A549 (cell line): Measurements from ENCODE around the gene ADD3. TPM values are rescaled to one million over a fixed set of nuclear protein-coding genes. Genes with fewer than 3 reads are reported as not detected.

Experiments used
- ATAC-seq, 2 experiments: fragments of 200-7000 bp in 1 of 2; fragments of >200 bp in 1 of 2; cut with Nextera tagmentation in 1 of 2; cut with Tn5 transposase in 1 of 2; 3 replicates each; pipeline versions ENCODE4 v1.8.0 to v1.9.1; 2018 to 2020; ENCODE audit warnings: mild to moderate bottlenecking in 1 of 2, moderate library complexity in 1 of 2
- CTCF ChIA-PET: fragments of 300-600 bp; sonication (Branson Sonifier 250); formaldehyde crosslinking; extraction: SDS; loops from one replicate; lab custom pipeline; 2021; ENCODE audit warnings: antibody characterized with exemption, inconsistent platforms; lab: Yijun Ruan, JAX
- POLR2A ChIA-PET: fragments of 350-600 bp; formaldehyde crosslinking; extraction: SDS; loops from one replicate; lab custom pipeline; 2021; ENCODE audit warnings: antibody characterized with exemption, inconsistent platforms; lab: Yijun Ruan, JAX
- DNase-seq, 2 experiments: peaks; one replicate each; pipeline versions ENCODE4 v3.0.0 to v3.0.0-alpha.2; 2011 to 2016; ENCODE audit warnings: low read depth in 1 of 2, low spot score in 1 of 2
- FAIRE-seq: peaks from 2 replicates; lab custom pipeline; 2011; peaks lifted over from hg19 to GRCh38; lab: Jason Lieb, UNC
- H3K27ac ChIP-seq, 2 experiments: fragments of >200 bp; sonication (Bioruptor Twin); formaldehyde crosslinking; 3 replicates each; pipeline ENCODE4 v1.5.1; 2016 to 2017
- H3K4me1 ChIP-seq: fragments of >200 bp; sonication (Bioruptor Twin); formaldehyde crosslinking; 3 replicates; pipeline ENCODE4 v1.6.1; 2016
- H3K4me2 ChIP-seq: fragments of >200 bp; sonication (Bioruptor Twin); formaldehyde crosslinking; 3 replicates; pipeline ENCODE4 v1.6.1; 2016
- H3K4me3 ChIP-seq: fragments of >200 bp; sonication (Bioruptor Twin); formaldehyde crosslinking; 3 replicates; pipeline ENCODE4 v1.5.1; 2016
- H3K9me3 ChIP-seq: fragments of >200 bp; sonication (Bioruptor Twin); formaldehyde crosslinking; 3 replicates; pipeline ENCODE4 v1.6.1; 2016
- CBX2 ChIP-seq: fragments of 200-600 bp; sonication (generic); IDR thresholded peaks from 2 replicates; pipeline ENCODE4 v1.6.1; 2016; ENCODE audit warnings: low read depth, mild to moderate bottlenecking, borderline replicate concordance
- CBX8 ChIP-seq: fragments of 200-600 bp; sonication (generic); IDR thresholded peaks from 2 replicates; pipeline ENCODE4 v1.6.1; 2016
- CHD2 ChIP-seq: fragments of 150-350 bp; IDR thresholded peaks from 2 replicates; pipeline ENCODE4 v1.6.1; 2014; ENCODE audit warnings: low read length; ENCODE audit not compliant: partially characterized antibody
- CHD4 ChIP-seq: fragments of 200-600 bp; sonication (generic); IDR thresholded peaks from 2 replicates; pipeline ENCODE4 v1.6.1; 2016; ENCODE audit warnings: antibody characterized with exemption, mild to moderate bottlenecking, borderline replicate concordance
- EHMT2 ChIP-seq: fragments of 200-600 bp; sonication (generic); IDR thresholded peaks from 2 replicates; pipeline ENCODE4 v1.6.1; 2016; ENCODE audit warnings: antibody characterized with exemption, low read depth, mild to moderate bottlenecking, moderate library complexity
- ESRRA ChIP-seq: fragments of 150-350 bp; IDR thresholded peaks from 2 replicates; pipeline ENCODE4 v1.6.1; 2014; ENCODE audit warnings: mild to moderate bottlenecking, low read length, borderline replicate concordance
- GATA3 ChIP-seq: IDR thresholded peaks from 2 replicates; pipeline ENCODE4 v1.6.1; 2012; ENCODE audit warnings: borderline replicate concordance
- HDAC2 ChIP-seq: fragments of 200-600 bp; sonication (generic); IDR thresholded peaks from 2 replicates; pipeline ENCODE4 v1.6.1; 2016
- HEYL ChIP-seq: fragments of 250-450 bp; sonication (Bioruptor Pico); IDR thresholded peaks from 2 replicates; pipeline ENCODE4 v1.8.0; 2021; ENCODE audit warnings: mild to moderate bottlenecking, moderate library complexity
- MAZ ChIP-seq: fragments of 150-350 bp; IDR thresholded peaks from 2 replicates; pipeline ENCODE4 v1.6.1; 2014; ENCODE audit warnings: antibody characterized with exemption, low read depth, low read length, borderline replicate concordance
- NFE2L2 ChIP-seq: fragments of 150-350 bp; conservative IDR thresholded peaks from 2 replicates; pipeline ENCODE4 v1.6.1; 2014; ENCODE audit warnings: low read length
- NPAS2 ChIP-seq: fragments of 250-450 bp; sonication (Bioruptor Pico); IDR thresholded peaks from 2 replicates; pipeline ENCODE4 v1.8.0; 2022; ENCODE audit warnings: mild to moderate bottlenecking, moderate library complexity, borderline replicate concordance
- NR3C1 ChIP-seq: fragments of >200 bp; sonication (Bioruptor Twin); formaldehyde crosslinking; IDR thresholded peaks from 3 replicates; pipeline ENCODE4 v1.6.1; 2017
- RFX5 ChIP-seq: fragments of 450-650 bp; IDR thresholded peaks from 2 replicates; pipeline ENCODE4 v1.7.1; 2014; ENCODE audit warnings: antibody characterized with exemption, mild to moderate bottlenecking, moderate library complexity
- RNF2 ChIP-seq: fragments of 200-600 bp; sonication (generic); IDR thresholded peaks from 2 replicates; pipeline ENCODE4 v1.6.1; 2016; ENCODE audit warnings: low read depth, mild to moderate bottlenecking, antibody characterized with exemption, moderate library complexity, borderline replicate concordance
- TP53 ChIP-seq: fragments of 250-450 bp; sonication (Bioruptor Pico); IDR thresholded peaks from 2 replicates; pipeline ENCODE4 v1.5.0; 2021; ENCODE audit warnings: mild to moderate bottlenecking, moderate library complexity
- ZFP36 ChIP-seq: fragments of 450-650 bp; IDR thresholded peaks from 2 replicates; pipeline ENCODE4 v1.6.1; 2014; ENCODE audit warnings: borderline replicate concordance; ENCODE audit not compliant: partially characterized antibody
- WGBS: methylation state at CpG from one replicate; pipeline ENCODE4 v1.1.6; 2017; ENCODE audit errors: missing lambda C conversion rate; 5-methylcytosine and 5-hydroxymethylcytosine counted together
- polyA plus RNA-seq, 4 experiments: library from polyadenylated mRNA; depleted of rRNA in 3 of 4; stranded (reverse); fragments of >200 nt; fragmentation: RNase III in 1 of 4; extraction: RNeasy Plus Mini Kit Qiagen cat#74134 plus additional on column Dnase treatment in 1 of 4; gene quantifications; 2 replicates in 3 of 4; 3 replicates in 1 of 4; pipeline ENCODE4 v1.2.3, GENCODE V29; 2011 to 2017
- TF ChIP-seq, protein P1 (sequence below): fragments of 250-450 bp; sonication (Bioruptor Pico); IDR thresholded peaks from 2 replicates; pipeline ENCODE4 v1.5.0; 2020; ENCODE audit warnings: low read depth, mild to moderate bottlenecking, moderate library complexity
- TF ChIP-seq, protein P2 (sequence below): fragments of 200-600 bp; sonication (generic); IDR thresholded peaks from 2 replicates; pipeline ENCODE4 v1.6.1; 2016; ENCODE audit warnings: antibody characterized with exemption, mild to moderate bottlenecking, moderate library complexity

Gene ADD3
- polyA plus RNA-seq, 2 of the 4 experiments (the other 2 are of a cell fraction): 9.8 to 48.2 TPM

DNA sequence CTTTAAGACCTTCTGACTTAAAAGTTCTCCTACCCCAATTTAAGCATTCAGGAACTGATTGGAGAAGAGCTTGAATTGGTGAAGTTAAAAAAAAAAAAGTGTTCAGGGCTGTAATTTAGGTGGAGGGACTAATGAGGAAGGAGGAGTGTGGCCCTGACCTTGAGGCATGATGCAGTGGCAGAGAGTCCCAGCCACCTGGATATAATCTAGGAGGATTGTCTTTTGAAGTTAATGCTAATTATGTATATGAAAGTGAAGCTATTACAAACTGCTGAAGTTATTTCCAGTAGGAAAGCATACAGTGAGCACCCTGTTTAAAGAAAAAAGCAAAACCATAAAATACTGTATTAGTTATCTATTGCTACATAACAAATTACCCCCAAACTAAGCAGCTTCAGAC lies 31.5 kb downstream of the ADD3 start:
- ATAC-seq: no peak
- CTCF ChIA-PET: interaction anchor here (0.6 to 1.4 kb wide), 2 partner anchors 72 to 155 kb away, joined by 3 to 4 read pairs; no protein-coding TSS in a partner anchor
- TF ChIP-seq NFE2L2 (no peak), CHD2 (no peak), HEYL (CRISPR knock-in tag) (no peak), NPAS2 (CRISPR knock-in tag) (no peak), EHMT2 (no peak), CBX8 (no peak), NR3C1 (no peak), ZFP36 (no peak), RFX5 (no peak), HDAC2 (no peak), RNF2 (no peak), CBX2 (no peak), GATA3 (no peak), ESRRA (no peak), TP53 (CRISPR knock-in tag) (no peak)
- TF ChIP-seq, protein P1, sequence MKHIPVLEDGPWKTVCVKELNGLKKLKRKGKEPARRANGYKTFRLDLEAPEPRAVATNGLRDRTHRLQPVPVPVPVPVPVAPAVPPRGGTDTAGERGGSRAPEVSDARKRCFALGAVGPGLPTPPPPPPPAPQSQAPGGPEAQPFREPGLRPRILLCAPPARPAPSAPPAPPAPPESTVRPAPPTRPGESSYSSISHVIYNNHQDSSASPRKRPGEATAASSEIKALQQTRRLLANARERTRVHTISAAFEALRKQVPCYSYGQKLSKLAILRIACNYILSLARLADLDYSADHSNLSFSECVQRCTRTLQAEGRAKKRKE (CRISPR knock-in tag): no peak
- TF ChIP-seq, protein P2, sequence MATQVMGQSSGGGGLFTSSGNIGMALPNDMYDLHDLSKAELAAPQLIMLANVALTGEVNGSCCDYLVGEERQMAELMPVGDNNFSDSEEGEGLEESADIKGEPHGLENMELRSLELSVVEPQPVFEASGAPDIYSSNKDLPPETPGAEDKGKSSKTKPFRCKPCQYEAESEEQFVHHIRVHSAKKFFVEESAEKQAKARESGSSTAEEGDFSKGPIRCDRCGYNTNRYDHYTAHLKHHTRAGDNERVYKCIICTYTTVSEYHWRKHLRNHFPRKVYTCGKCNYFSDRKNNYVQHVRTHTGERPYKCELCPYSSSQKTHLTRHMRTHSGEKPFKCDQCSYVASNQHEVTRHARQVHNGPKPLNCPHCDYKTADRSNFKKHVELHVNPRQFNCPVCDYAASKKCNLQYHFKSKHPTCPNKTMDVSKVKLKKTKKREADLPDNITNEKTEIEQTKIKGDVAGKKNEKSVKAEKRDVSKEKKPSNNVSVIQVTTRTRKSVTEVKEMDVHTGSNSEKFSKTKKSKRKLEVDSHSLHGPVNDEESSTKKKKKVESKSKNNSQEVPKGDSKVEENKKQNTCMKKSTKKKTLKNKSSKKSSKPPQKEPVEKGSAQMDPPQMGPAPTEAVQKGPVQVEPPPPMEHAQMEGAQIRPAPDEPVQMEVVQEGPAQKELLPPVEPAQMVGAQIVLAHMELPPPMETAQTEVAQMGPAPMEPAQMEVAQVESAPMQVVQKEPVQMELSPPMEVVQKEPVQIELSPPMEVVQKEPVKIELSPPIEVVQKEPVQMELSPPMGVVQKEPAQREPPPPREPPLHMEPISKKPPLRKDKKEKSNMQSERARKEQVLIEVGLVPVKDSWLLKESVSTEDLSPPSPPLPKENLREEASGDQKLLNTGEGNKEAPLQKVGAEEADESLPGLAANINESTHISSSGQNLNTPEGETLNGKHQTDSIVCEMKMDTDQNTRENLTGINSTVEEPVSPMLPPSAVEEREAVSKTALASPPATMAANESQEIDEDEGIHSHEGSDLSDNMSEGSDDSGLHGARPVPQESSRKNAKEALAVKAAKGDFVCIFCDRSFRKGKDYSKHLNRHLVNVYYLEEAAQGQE: no peak

DNA sequence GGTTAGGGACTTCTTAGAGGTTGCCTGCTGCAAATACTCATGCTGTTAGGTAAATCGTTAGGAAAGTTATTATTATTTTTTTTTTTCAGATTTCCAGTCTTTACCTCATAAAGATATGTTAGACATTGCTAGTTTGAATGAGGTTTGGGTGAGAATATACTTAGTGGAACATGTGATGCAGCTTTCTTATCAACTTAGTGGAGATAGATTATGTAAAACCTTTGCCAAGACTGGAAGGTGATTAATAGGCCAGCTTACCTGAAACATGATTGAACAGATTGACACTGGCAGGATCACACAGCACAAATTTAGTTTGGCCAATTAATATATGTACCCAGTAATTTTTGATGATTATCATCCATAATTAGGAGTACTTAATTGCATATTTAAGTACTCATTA lies 32.3 kb downstream of the ADD3 start:
- ATAC-seq: no peak
- CTCF ChIA-PET: interaction anchor here (1.4 kb wide), 1 partner anchor 156 kb away, joined by 4 read pairs; no protein-coding TSS in a partner anchor
- Histone ChIP-seq H3K4me3 (no peak overlapping the region), H3K4me2 (no peak overlapping the region), H3K9me3 (no peaks in the 10 kb centered on the region), H3K4me1 (peaks cover 27% of the 10 kb centered on the region; the same call in 2 of the 3 replicates), H3K27ac (no peak overlapping the region)
- no peak for DNase-seq
- POLR2A ChIA-PET: no interaction called here
- TF ChIP-seq, protein P1 (CRISPR knock-in tag): no peak
- TF ChIP-seq CHD4 (no peak), NPAS2 (CRISPR knock-in tag) (no peak), MAZ (no peak), NR3C1 (no peak), EHMT2 (no peak)
- WGBS: 48% methylated on average over 1 of the region's 1 CpG
- no peak for FAIRE-seq

More for the DNA sequence above, 31.5 kb downstream of the ADD3 start:
- POLR2A ChIA-PET: interaction anchor here (0.5 kb wide), 1 partner anchor 94 kb away, joined by 6 read pairs; no protein-coding TSS in a partner anchor
- Histone ChIP-seq H3K4me2 (no peak overlapping the region), H3K9me3 (no peaks in the 10 kb centered on the region), H3K4me3 (no peak overlapping the region), H3K4me1 (peaks cover 27% of the 10 kb centered on the region; the same call in 2 of the 3 replicates), H3K27ac (no peak overlapping the region)
- FAIRE-seq (no peak), DNase-seq (no peak)
